WTC11 (cell line): Measurements from ENCODE around the gene MACROD2. TPM values are rescaled to one million over a fixed set of nuclear protein-coding genes. Genes with fewer than 3 reads are reported as not detected.
"Not testable (repeated sequence)": the region's sequence is repeated elsewhere in the genome, so short reads cannot be mapped to it uniquely, and the experiment has no call there.

Source experiments
- ATAC-seq: fragments of 200-7000 bp; cut with Tn5 transposase; 2 replicates; pipeline ENCODE4 v1.10.0; 2021; ENCODE audit warnings: mild to moderate bottlenecking, moderate library complexity
- CTCF ChIA-PET: fragments of 300-600 bp; sonication (Branson Sonifier 250); formaldehyde crosslinking; loops from one replicate; lab custom pipeline; 2021; ENCODE audit warnings: antibody characterized with exemption; lab: Charles Lee
- POLR2A ChIA-PET: fragments of 350-600 bp; sonication (Branson Sonifier 250); formaldehyde crosslinking; loops from one replicate; lab custom pipeline; 2021; ENCODE audit warnings: antibody characterized with exemption; lab: Charles Lee
- DNase-seq: peaks from one replicate; pipeline ENCODE4 v3.0.0; 2021; ENCODE audit warnings: low spot score
- H3K27ac Mint-ChIP-seq: 2 replicates; pipeline ENCODE4 v1.8.0; 2021; ENCODE audit warnings: mixed read lengths
- H3K27me3 Mint-ChIP-seq: 2 replicates; pipeline ENCODE4 v1.8.0; 2021; ENCODE audit warnings: low read depth, mild to moderate bottlenecking, moderate library complexity, mixed read lengths
- H3K36me3 Mint-ChIP-seq: 2 replicates; pipeline ENCODE4 v1.8.0; 2021; ENCODE audit warnings: mixed read lengths
- H3K4me1 Mint-ChIP-seq: 2 replicates; pipeline ENCODE4 v1.8.0; 2022; ENCODE audit warnings: mixed read lengths
- H3K4me3 Mint-ChIP-seq: 2 replicates; pipeline ENCODE4 v1.8.0; 2021; ENCODE audit warnings: mild to moderate bottlenecking, moderate library complexity, mixed read lengths
- H3K9me3 Mint-ChIP-seq: 2 replicates; pipeline ENCODE4 v1.8.0; 2021; ENCODE audit warnings: mixed read lengths
- AFF4 ChIP-seq: sonication (generic); formaldehyde crosslinking; IDR thresholded peaks from 2 replicates; pipeline ENCODE4 v1.8.1; 2023; ENCODE audit warnings: mild to moderate bottlenecking, missing genetic modification reagents, borderline replicate concordance
- ARID4B ChIP-seq: sonication (generic); formaldehyde crosslinking; IDR thresholded peaks from 2 replicates; pipeline ENCODE4 v1.8.0; 2023; ENCODE audit warnings: missing genetic modification reagents, mild to moderate bottlenecking, borderline replicate concordance
- ATF1 ChIP-seq: sonication (generic); formaldehyde crosslinking; IDR thresholded peaks from 2 replicates; pipeline ENCODE4 v1.8.1; 2023; ENCODE audit warnings: mild to moderate bottlenecking, moderate library complexity, missing genetic modification reagents
- ATF3 ChIP-seq: sonication (generic); formaldehyde crosslinking; conservative IDR thresholded peaks from 2 replicates; pipeline ENCODE4 v1.8.1; 2022; ENCODE audit warnings: mild to moderate bottlenecking, missing genetic modification reagents
- CDX4 ChIP-seq: fragments of 250-450 bp; sonication (Bioruptor Pico); IDR thresholded peaks from 2 replicates; pipeline ENCODE4 v1.9.0; 2021; ENCODE audit warnings: moderate library complexity, mild to moderate bottlenecking, inconsistent platforms, borderline replicate concordance
- CREM ChIP-seq: sonication (generic); formaldehyde crosslinking; IDR thresholded peaks from 2 replicates; pipeline ENCODE4 v1.8.1; 2022; ENCODE audit warnings: mild to moderate bottlenecking, missing genetic modification reagents, moderate library complexity
- E2F5 ChIP-seq: sonication (generic); formaldehyde crosslinking; IDR thresholded peaks from 2 replicates; pipeline ENCODE4 v1.8.1; 2022; ENCODE audit warnings: mild to moderate bottlenecking, moderate library complexity, missing genetic modification reagents
- FOXJ3 ChIP-seq: sonication (generic); formaldehyde crosslinking; IDR thresholded peaks from 2 replicates; pipeline ENCODE4 v1.9.0; 2021; ENCODE audit warnings: missing genetic modification reagents, mild to moderate bottlenecking, borderline replicate concordance
- FOXK1 ChIP-seq: sonication (generic); formaldehyde crosslinking; IDR thresholded peaks from 2 replicates; pipeline ENCODE4 v1.8.0; 2022; ENCODE audit warnings: mild to moderate bottlenecking, moderate library complexity, missing genetic modification reagents
- FOXP1 ChIP-seq: sonication (generic); formaldehyde crosslinking; IDR thresholded peaks from 2 replicates; pipeline ENCODE4 v1.8.0; 2022; ENCODE audit warnings: missing genetic modification reagents, mild to moderate bottlenecking, moderate library complexity, borderline replicate concordance
- JAZF1 ChIP-seq: fragments of 250-450 bp; sonication (Bioruptor Pico); IDR thresholded peaks from 2 replicates; pipeline ENCODE4 v1.9.0; 2021; ENCODE audit warnings: moderate library complexity, mild to moderate bottlenecking, inconsistent platforms
- RELA ChIP-seq: sonication (generic); formaldehyde crosslinking; IDR thresholded peaks from 2 replicates; pipeline ENCODE4 v1.8.1; 2022; ENCODE audit warnings: missing genetic modification reagents, mild to moderate bottlenecking, borderline replicate concordance
- SP1 ChIP-seq: sonication (generic); formaldehyde crosslinking; conservative IDR thresholded peaks from 2 replicates; pipeline ENCODE4 v1.8.1; 2022; ENCODE audit warnings: missing genetic modification reagents
- ZNF138 ChIP-seq: sonication (generic); formaldehyde crosslinking; conservative IDR thresholded peaks from 2 replicates; pipeline ENCODE4 v1.8.1; 2022; ENCODE audit warnings: mild to moderate bottlenecking, moderate library complexity, missing genetic modification reagents
- ZNF219 ChIP-seq: sonication (generic); formaldehyde crosslinking; IDR thresholded peaks from 2 replicates; pipeline ENCODE4 v1.8.0; 2023; ENCODE audit warnings: missing genetic modification reagents, mild to moderate bottlenecking, borderline replicate concordance
- ZNF317 ChIP-seq: sonication (generic); formaldehyde crosslinking; IDR thresholded peaks from 2 replicates; pipeline ENCODE4 v1.8.1; 2023; ENCODE audit warnings: low read depth, mild to moderate bottlenecking, moderate library complexity, missing genetic modification reagents, borderline replicate concordance
- ZNF416 ChIP-seq: fragments of 250-450 bp; sonication (Bioruptor Pico); IDR thresholded peaks from 2 replicates; pipeline ENCODE4 v1.9.0; 2021; ENCODE audit warnings: mild to moderate bottlenecking, inconsistent platforms
- ZSCAN18 ChIP-seq: fragments of 250-450 bp; sonication (Bioruptor Pico); IDR thresholded peaks from 2 replicates; pipeline ENCODE4 v2.1.2; 2022; ENCODE audit warnings: mild to moderate bottlenecking, moderate library complexity
- total RNA-seq: library from RNA; stranded (reverse); gene quantifications from 3 replicates; pipeline ENCODE4 v1.2.3, GENCODE V29; 2021

MACROD2 gene
- total RNA-seq, 1 experiment from 2014 or later = 4.1 TPM

- POLR2A ChIA-PET = no interaction called here
- H3K36me3 Mint-ChIP-seq = peaks cover 3% of the 10 kb centered on the region
- ATAC-seq = no peak
Observed at GRCh38 chr20:14223806-14224205, 228.5 kb downstream of the MACROD2 start.

GRCh38 chr20:14226051-14227049 lies 231.0 kb downstream of the MACROD2 start:
- CTCF ChIA-PET = interaction anchor here (1.1 kb wide), 1 partner anchor 33 kb away, joined by 4 read pairs; no protein-coding TSS in a partner anchor
- H3K27ac Mint-ChIP-seq, DNase-seq, H3K4me3 Mint-ChIP-seq, H3K27me3 Mint-ChIP-seq, ATAC-seq, H3K9me3 Mint-ChIP-seq, H3K36me3 Mint-ChIP-seq, H3K4me1 Mint-ChIP-seq, POLR2A ChIA-PET: not testable (repeated sequence)

More at GRCh38 chr20:14223806-14224205, 228.5 kb downstream of the MACROD2 start:
- Mint-ChIP-seq H3K27me3 (no peaks in the 10 kb centered on the region), H3K9me3 (peaks cover 9% of the 10 kb centered on the region), H3K4me3 (no peak overlapping the region), H3K27ac (no peak overlapping the region), H3K4me1 (peaks cover 15% of the 10 kb centered on the region)
- no peak for DNase-seq
- CTCF ChIA-PET = no interaction called here
- no peak for TF ChIP-seq AFF4 (CRISPR knock-in tag)
- TF ChIP-seq ZNF317 (CRISPR knock-in tag) = no peak
- no peak for TF ChIP-seq ZSCAN18
- TF ChIP-seq SP1 = no peak
- no peak for TF ChIP-seq RELA (CRISPR knock-in tag)
- no peak for TF ChIP-seq JAZF1 (CRISPR knock-in tag)
- TF ChIP-seq ZNF416 (CRISPR knock-in tag) = no peak
- no peak for TF ChIP-seq ATF1 (CRISPR knock-in tag)

- no peak for ATAC-seq
- POLR2A ChIA-PET = no interaction called here
- no peak for DNase-seq
- no peaks in the 10 kb centered on the region for H3K27me3 Mint-ChIP-seq
- CTCF ChIA-PET = no interaction called here
- no peaks in the 10 kb centered on the region for H3K36me3 Mint-ChIP-seq
- no peak overlapping the region for H3K4me3 Mint-ChIP-seq
- no peaks in the 10 kb centered on the region for H3K4me1 Mint-ChIP-seq
- H3K9me3 Mint-ChIP-seq = peaks cover 9% of the 10 kb centered on the region; the same call in 1 of the 2 replicates
- no peak overlapping the region for H3K27ac Mint-ChIP-seq
- no peak for TF ChIP-seq ATF3 (CRISPR knock-in tag)
- no peak for TF ChIP-seq FOXJ3
- TF ChIP-seq ARID4B = no peak
- no peak for TF ChIP-seq CDX4
- TF ChIP-seq ZNF138 (CRISPR knock-in tag) = no peak
- TF ChIP-seq ZNF219 (CRISPR knock-in tag) = no peak
- TF ChIP-seq FOXK1 (CRISPR knock-in tag) = no peak
- TF ChIP-seq FOXP1 (CRISPR knock-in tag) = no peak
- no peak for TF ChIP-seq CREM (CRISPR knock-in tag)
- no peak for TF ChIP-seq E2F5 (CRISPR knock-in tag)
- no peak for TF ChIP-seq SP1
Observed at GRCh38 chr20:14232650-14233049, 237.3 kb downstream of the MACROD2 start.
